OCI-LY7 (cell line): ENCODE results near the gene TWF1.

Experiments
- CTCF ChIP-seq: fragments of 200-600 bp; sonication (generic); conservative IDR thresholded peaks from 2 replicates; pipeline ENCODE4 v1.5.1; 2014; ENCODE audit warnings: mild to moderate bottlenecking, antibody characterized with exemption, low read length, moderate library complexity, mixed read lengths
- EZH2phosphoT487 ChIP-seq: fragments of 200-600 bp; sonication (generic); IDR thresholded peaks from 2 replicates; pipeline ENCODE4 v1.6.1; 2018; ENCODE audit warnings: low read depth, borderline replicate concordance, mild to moderate bottlenecking, mixed run types, antibody characterized with exemption, low read length, moderate library complexity, mixed read lengths

- TF ChIP-seq CTCF (no peak), EZH2phosphoT487 (no peak)
These were observed 20.6 kb upstream of the TWF1 start for GRCh38 chr12:43826681-43827080.
